Spinal cord (tissue), 10 donors: ENCODE data around the gene ZNF662. TPM values are rescaled to one million over a fixed set of nuclear protein-coding genes. Genes with fewer than 3 reads are reported as not detected.

ENCODE experiments used
- DNase-seq, 6 donors: peaks; one replicate each; pipeline versions ENCODE4 v3.0.0 to v3.0.0-alpha.2; 2013 to 2015; ENCODE audit warnings: low spot score in 6 of 6, low read depth in 4 of 6
- H3K27ac ChIP-seq: one replicate; pipeline ENCODE4 v1.5.1; 2013; ENCODE audit warnings: low read depth, low read length, control low read depth
- H3K27me3 ChIP-seq: one replicate; pipeline ENCODE4 v1.6.1; 2013; ENCODE audit warnings: low read length; ENCODE audit not compliant: control insufficient read depth, insufficient read depth
- H3K36me3 ChIP-seq: one replicate; pipeline ENCODE4 v1.6.1; 2013; ENCODE audit warnings: low read length; ENCODE audit not compliant: control insufficient read depth, insufficient read depth
- H3K4me1 ChIP-seq: one replicate; pipeline ENCODE4 v1.6.1; 2013; ENCODE audit warnings: low read length; ENCODE audit not compliant: control insufficient read depth, insufficient read depth
- H3K4me3 ChIP-seq: one replicate; pipeline ENCODE4 v1.5.1; 2013; ENCODE audit warnings: low read depth, low read length, control low read depth
- H3K9me3 ChIP-seq: one replicate; pipeline ENCODE4 v1.6.1; 2013; ENCODE audit warnings: low read length; ENCODE audit not compliant: control insufficient read depth, insufficient read depth
- WGBS: methylation state at CpG from one replicate; pipeline ENCODE4 v1.1.5; 2013; ENCODE audit warnings: missing lambda C conversion rate; ENCODE audit not compliant: insufficient coverage; 5-methylcytosine and 5-hydroxymethylcytosine counted together
- polyA plus RNA-seq, 2 donors: library from polyadenylated mRNA; unstranded; fragments of 120-200 nt; gene quantifications; one replicate each; pipeline ENCODE4 v1.2.1, GENCODE V29; 2013; ENCODE audit not compliant: insufficient read length in 2 of 2
- total RNA-seq, 2 donors: library from RNA; depleted of rRNA in 1 of 2; stranded (reverse); fragments of 120-200 nt in 1 of 2; fragments of >200 nt in 1 of 2; gene quantifications; one replicate each; pipeline versions ENCODE4 v1.2.3 to v1.2.4, GENCODE V29; 2013 to 2014
- donor health status: healthy.

Gene ZNF662
- total and polyA plus RNA-seq, 4 donors, result 15.8 to 27.5 (median 25.0) TPM

DNA sequence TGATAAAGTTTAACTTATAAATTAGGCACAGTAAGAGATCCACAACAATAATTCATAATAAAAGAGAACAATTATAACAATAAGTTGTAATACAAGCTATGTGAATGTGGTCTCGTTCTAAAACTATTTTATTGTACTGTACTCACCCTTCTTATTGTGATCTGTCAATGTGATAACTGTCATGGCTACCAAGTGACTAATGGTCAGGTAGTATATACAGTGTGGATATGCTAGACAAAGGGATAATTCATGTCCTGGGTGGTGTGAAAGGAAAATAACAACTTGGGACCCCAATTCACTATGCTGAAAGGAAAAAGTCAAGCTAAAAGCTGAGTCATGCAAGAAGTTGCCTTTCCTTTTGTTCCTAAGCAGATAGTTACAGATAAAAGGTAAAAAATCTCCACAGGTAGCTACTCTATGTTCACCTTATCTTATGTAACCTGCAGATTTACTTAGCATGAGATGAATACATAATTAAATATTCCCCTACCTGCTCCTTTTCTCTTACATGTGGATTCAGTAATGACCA, 19.6 kb upstream of the ZNF662 start:
- Histone ChIP-seq H3K27me3 (peaks cover 3% of the 10 kb centered on the region), H3K4me1 (peaks cover 3% of the 10 kb centered on the region), H3K27ac (no peak overlapping the region), H3K36me3 (no peaks in the 10 kb centered on the region), H3K9me3 (no peaks in the 10 kb centered on the region), H3K4me3 (no peak overlapping the region)
- no peak for DNase-seq
- no CpG with 5 or more reads among the region's 1 CpG for WGBS

DNA sequence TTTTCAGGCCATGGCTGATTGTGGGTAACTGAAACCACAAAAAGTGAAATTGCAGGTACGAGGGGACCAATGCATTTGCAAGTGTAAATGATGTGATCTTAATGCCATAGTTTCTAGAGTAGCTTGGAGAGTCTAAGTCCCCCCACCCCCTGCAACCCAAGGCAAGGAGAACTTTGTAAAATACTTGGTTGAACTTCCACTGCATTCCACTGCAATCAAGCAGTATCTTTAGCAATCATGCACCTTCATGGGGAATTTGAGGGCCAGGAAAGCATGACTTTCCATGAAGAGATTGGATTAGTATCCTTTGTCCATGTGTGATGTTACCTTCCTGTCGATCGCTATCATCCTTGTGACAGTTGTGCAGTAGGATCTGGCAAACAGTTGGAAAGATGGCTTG, 18.9 kb upstream of the ZNF662 start:
- no peaks in the 10 kb centered on the region for H3K36me3 ChIP-seq
- no peaks in the 10 kb centered on the region for H3K4me1 ChIP-seq
- no peak overlapping the region for H3K4me3 ChIP-seq
- peaks cover 3% of the 10 kb centered on the region for H3K27me3 ChIP-seq
- 95% methylated on average over 2 of the region's 3 CpGs for WGBS
- no peak for DNase-seq
- H3K27ac ChIP-seq, result no peak overlapping the region
- H3K9me3 ChIP-seq, result no peaks in the 10 kb centered on the region

DNA sequence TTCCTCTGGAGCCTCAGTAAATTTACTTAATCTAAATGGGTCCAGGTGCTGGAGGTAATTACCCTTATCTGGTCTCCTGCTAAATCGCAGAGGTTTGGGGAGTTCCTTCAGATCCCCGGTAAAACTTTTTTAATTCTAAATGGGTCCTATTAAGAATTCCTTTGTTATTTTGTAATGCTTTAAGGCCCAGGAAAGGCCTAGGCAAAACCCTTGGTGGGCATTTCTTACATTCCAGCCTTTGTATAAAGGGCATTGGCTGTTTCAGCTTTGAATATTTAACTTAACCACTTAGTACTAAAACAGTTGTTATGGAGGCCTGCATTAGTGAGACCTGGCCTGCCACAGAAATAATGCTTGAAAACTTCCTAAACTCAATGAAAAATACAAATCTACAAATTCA, 14.9 kb upstream of the ZNF662 start:
- Histone ChIP-seq H3K4me3 (no peak overlapping the region), H3K36me3 (no peaks in the 10 kb centered on the region), H3K27me3 (peaks cover 3% of the 10 kb centered on the region), H3K4me1 (no peaks in the 10 kb centered on the region), H3K9me3 (no peaks in the 10 kb centered on the region), H3K27ac (no peak overlapping the region)
- no CpG with 5 or more reads among the region's 2 CpGs for WGBS
- DNase-seq, result no peak

DNA sequence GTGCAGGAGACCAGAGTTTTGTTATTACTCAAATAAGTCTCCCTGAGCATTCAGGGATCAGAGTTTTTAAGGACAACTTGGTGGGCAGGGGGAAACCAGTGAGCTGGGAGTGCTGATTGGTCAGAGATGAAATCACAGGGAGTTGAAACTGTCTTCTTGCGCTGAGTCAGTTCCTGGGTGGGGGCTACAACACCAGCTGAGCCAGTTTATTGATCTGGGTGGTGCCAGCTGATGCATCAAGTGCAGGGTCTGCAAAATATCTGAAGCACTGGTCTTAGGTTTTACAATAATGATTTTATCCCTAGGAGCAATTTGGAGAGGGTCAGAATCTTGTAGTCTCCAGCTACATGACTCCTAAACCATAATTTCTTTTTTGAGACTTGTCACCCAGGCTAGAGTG, 13.8 kb upstream of the ZNF662 start:
- Histone ChIP-seq H3K4me1 (no peaks in the 10 kb centered on the region), H3K27me3 (peaks cover 3% of the 10 kb centered on the region), H3K27ac (no peak overlapping the region), H3K4me3 (no peak overlapping the region), H3K36me3 (no peaks in the 10 kb centered on the region), H3K9me3 (no peaks in the 10 kb centered on the region)
- DNase-seq, result no peak
- 90% methylated on average over 1 of the region's 1 CpG for WGBS

DNA sequence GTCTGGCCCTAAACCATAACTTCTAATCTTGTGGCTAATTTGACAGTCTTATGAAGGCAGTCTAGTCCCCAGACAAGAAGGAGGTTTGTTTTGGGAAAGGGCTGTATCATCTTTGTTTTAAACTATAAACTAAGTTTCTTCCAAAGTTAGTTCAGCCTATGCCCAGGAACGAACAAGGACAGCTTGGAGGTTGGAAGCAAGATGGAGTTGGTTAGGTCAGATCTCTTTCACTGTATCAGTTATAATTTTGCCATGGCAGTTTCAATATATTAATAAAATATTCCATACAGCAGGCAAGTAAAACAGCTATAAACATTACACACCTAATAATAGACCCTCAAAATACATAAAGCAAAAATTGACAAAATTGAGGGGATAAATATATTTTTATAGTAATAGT, 13.1 kb upstream of the ZNF662 start:
- no peak for DNase-seq
- H3K4me1 ChIP-seq, result no peaks in the 10 kb centered on the region
- no CpG with 5 or more reads among the region's 1 CpG for WGBS
- no peaks in the 10 kb centered on the region for H3K9me3 ChIP-seq
- H3K27ac ChIP-seq, result no peak overlapping the region
- H3K4me3 ChIP-seq, result no peak overlapping the region
- H3K36me3 ChIP-seq, result no peaks in the 10 kb centered on the region
- H3K27me3 ChIP-seq, result no peaks in the 10 kb centered on the region

DNA sequence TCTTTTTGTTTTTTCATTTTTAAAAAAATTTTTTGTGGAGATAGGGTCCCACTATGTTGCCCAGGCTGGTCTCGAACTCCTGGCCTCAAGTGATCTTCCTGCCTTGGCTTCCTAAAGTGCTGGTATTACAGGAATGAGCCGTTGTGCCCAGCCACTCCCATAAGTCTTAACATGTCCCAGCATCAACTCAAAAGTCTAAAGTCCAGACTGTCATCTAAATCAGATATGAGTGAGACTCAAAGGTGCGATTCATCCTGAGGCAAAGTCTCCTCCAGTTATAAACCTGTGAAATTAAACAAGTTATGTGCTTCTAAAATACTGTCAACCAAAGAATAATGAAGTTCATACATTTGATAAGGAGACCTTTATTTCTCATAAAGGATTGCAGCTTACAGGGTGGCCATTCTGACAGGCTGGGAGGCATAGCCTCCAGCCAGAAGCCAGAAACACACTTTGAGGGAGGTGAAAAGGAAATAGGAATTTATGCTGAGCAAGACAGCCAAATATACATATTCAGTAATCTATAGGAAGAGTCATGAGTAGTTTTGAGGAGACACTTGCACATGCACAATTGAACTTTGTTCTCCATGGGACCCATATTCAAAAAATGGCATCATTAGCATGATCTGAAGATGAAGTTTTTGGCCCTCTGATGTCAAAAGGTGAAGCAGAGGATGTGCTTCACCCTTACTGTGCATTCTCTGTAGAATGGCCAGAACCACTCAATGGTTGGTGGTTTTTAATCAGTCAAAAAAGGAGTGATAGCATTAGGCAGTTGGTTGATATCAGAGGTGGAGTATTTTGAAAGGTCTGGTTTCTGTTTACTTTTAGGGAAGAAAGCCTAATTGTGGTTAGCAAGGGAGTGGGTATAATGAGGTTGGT, 11.0 kb upstream of the ZNF662 start:
- Histone ChIP-seq H3K4me3 (no peak overlapping the region), H3K4me1 (no peaks in the 10 kb centered on the region), H3K9me3 (no peaks in the 10 kb centered on the region), H3K36me3 (no peaks in the 10 kb centered on the region), H3K27ac (no peak overlapping the region), H3K27me3 (no peaks in the 10 kb centered on the region)
- no peak for DNase-seq
- 100% methylated on average over 1 of the region's 3 CpGs for WGBS

DNA sequence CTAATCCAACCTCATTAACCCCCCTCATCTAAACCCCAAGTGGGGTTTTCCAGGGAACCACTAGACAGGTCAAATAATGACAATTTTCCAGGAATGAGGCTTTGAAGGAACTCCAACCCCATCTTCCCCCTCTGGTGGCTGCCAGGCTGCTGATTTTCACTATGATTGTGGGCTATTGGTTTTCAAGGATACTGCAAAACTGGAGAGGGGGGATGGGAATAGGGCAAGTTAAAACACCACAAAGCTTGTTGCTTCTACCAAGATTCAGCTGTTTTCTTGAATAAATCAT, 10.4 kb upstream of the ZNF662 start:
- no peak for DNase-seq
- Histone ChIP-seq H3K4me1 (no peaks in the 10 kb centered on the region), H3K27ac (no peak overlapping the region), H3K4me3 (no peak overlapping the region), H3K36me3 (no peaks in the 10 kb centered on the region), H3K27me3 (no peaks in the 10 kb centered on the region), H3K9me3 (no peaks in the 10 kb centered on the region)

DNA sequence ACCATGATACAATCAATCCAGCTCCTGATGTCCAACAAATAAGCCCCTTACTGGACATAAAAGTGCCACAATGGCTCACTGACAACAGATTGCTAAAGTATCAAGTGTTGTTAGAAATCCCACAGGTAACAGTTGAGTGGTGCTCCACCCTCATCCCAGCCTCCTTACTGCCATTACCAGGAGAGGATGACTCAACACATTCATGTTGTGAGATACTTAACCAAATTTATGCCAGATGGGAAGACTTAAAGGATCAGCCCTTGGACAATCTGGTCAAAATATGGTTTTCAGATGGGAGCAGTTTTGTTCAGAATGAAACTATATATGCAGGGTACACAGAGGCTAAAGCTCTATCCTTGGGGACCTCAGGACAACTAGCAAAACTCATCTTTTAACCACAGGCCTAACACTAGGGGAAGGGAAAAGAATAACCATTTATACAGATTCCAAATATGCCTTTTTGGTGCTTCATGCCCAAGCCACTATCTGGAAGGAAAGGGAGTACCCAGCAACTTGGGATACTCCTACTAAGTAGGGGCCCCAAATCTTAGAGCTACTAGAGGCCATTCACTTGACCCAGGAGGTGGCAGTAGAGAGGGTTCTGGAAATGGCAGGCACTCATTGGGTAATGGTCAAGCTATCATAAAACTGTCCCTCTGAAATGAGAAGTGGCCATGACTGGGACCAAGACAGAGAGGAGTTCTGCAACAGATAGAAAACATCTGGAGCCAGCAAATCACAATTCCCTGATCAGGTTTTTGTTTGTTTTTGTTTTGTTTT, 6.9 kb upstream of the ZNF662 start:
- no peaks in the 10 kb centered on the region for H3K9me3 ChIP-seq
- H3K4me3 ChIP-seq, result no peak overlapping the region
- H3K27me3 ChIP-seq, result no peaks in the 10 kb centered on the region
- no peaks in the 10 kb centered on the region for H3K36me3 ChIP-seq
- no peak for DNase-seq
- H3K27ac ChIP-seq, result no peak overlapping the region
- no peaks in the 10 kb centered on the region for H3K4me1 ChIP-seq

DNA sequence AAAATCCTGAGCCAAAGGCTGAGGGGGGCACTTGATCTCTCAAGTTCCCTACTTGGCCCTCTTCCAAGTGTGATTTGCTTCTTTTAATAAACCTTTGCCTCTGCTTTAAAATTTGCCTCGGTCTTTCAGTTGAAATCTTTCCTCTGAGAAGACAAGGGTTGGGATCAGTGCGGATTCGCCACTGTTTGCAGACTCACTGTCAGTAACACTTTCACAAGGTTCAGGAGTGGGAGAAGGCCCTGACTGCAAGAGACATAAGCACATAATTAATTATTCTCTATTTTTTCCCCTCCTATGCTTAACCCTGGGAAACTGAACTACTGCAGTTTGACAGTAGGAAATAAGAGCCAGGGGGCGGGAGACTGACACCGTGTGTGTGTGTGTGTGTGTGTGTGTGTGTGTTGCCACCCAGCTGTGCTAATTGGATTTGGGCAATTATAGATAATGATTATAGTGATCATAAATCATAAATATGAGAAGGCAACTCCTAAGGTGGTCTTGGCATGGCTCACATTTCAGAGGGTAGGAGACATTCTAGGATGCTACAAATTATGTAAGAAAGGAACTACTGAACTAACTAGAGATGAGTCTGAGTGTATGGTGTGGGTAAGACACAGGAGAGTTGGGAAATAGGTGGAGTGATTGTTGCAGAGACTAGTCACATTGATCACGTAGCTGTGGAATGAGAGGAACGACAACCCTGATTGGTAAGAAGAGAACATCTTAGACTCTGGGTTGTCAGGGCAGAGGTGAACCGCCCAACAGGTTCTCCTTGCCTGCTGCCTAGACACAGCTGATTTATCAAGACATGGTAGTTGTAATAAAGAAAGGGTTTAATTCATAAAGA, 5.5 kb upstream of the ZNF662 start:
- H3K27me3 ChIP-seq, result no peaks in the 10 kb centered on the region
- no peak overlapping the region for H3K4me3 ChIP-seq
- H3K36me3 ChIP-seq, result no peaks in the 10 kb centered on the region
- DNase-seq, result peak in 1 of 6 donors; percentile 78
- peaks cover 2% of the 10 kb centered on the region for H3K4me1 ChIP-seq
- no peak overlapping the region for H3K27ac ChIP-seq
- no peaks in the 10 kb centered on the region for H3K9me3 ChIP-seq
- WGBS, result 94% methylated on average over 3 of the region's 8 CpGs
